GM21717 (cell line): ENCODE data around the gene PRELID3B.

Source experiments
- ATAC-seq: cut with Tn5 transposase; IDR thresholded peaks from one replicate; pipeline ENCODE4 v1.9.1; 2021; ENCODE audit warnings: mild to moderate bottlenecking, moderate library complexity; ENCODE audit not compliant: unreplicated experiment

The PRELID3B gene

DNA sequence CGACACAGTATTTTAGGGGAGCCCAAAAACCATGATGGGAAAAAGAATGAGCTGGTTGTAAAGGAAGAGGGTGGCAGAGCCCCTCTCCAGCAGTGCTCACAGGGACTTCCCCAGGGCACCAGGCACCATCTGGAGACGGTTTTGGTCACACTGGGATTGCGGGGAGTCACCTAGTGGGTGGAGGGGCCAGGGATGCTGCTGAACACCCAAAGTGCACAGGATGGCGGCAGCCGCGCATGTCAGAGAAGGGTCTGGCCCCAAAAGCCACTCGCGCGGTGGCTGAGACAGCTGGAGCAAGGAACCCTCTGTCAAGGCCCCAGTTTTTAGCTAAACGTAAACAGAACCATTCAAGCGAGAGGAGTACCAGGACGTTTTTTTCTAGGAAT lies 46.4 kb downstream of the PRELID3B start:
- no peak for ATAC-seq

DNA sequence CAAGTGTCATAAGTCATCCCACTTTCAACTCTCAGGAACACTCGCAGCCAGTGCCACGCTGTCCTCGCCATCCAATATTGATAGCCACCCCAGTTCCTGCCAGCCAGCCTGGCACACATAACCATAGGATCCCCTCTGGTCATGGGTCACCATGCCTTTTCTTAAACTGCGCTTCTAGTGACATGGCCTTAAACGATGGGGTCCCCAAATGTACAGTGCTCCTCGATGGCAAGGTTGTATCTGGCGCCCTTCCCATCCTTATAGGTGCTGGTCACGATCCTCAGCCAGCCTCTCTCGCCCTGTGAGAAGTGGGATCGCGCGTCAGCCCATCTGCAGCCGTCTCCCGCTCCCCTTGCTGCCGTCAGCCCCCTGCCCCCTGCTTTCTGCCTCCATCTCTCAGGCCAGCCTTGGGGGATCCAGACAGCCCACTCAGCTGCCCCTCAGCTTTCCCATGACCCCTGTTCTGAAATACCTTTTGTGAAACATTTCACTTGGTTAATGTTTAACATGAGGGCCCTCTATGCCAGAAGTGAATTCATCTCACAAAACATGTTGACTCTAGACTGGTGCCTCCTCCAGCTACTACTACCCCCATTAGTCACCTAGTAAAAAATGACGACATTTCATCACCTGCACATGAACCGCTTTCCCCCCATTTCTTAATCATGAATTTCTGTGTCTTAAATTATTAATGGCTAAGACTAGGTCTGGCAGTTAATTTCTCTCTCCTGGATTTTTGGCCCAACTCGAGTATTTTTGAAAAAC lies 46.9 kb downstream of the PRELID3B start:
- ATAC-seq = no peak

DNA sequence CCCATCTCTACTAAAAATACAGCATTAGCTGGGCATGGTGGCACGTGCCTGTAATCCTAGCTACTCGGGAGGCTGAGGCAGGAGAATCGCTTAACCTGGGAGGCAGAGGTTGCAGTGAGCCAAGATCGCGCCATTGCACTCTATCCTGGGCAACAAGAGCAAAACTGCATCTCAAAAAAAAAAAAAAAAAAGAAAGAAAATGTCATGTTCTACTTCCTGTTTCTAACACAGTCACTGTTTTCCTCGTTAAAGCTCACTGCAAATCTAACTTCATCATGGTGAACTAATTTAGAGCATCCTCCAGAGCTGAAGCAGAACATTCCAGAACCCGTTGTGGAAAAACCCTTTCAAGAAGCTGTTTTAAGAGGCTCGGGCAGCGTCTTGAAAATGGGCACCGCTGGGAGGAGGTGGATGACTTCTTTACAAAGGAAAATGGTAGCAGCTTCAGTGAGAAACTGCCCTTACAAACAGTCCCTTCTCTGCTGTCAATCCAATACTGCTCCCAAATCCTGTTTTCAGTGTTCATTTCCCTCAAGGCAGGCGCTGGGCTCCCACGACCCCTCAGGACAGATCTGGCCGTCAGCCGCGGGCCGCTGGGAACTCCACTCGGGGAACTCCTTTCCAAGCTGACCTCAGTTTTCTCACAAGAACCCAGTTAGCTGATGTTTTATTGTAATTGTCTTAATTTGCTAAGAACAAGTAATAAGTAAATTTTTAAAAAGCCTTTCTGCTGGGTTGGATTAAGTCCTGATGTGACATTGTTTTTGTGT lies 48.0 kb downstream of the PRELID3B start:
- no peak for ATAC-seq

DNA sequence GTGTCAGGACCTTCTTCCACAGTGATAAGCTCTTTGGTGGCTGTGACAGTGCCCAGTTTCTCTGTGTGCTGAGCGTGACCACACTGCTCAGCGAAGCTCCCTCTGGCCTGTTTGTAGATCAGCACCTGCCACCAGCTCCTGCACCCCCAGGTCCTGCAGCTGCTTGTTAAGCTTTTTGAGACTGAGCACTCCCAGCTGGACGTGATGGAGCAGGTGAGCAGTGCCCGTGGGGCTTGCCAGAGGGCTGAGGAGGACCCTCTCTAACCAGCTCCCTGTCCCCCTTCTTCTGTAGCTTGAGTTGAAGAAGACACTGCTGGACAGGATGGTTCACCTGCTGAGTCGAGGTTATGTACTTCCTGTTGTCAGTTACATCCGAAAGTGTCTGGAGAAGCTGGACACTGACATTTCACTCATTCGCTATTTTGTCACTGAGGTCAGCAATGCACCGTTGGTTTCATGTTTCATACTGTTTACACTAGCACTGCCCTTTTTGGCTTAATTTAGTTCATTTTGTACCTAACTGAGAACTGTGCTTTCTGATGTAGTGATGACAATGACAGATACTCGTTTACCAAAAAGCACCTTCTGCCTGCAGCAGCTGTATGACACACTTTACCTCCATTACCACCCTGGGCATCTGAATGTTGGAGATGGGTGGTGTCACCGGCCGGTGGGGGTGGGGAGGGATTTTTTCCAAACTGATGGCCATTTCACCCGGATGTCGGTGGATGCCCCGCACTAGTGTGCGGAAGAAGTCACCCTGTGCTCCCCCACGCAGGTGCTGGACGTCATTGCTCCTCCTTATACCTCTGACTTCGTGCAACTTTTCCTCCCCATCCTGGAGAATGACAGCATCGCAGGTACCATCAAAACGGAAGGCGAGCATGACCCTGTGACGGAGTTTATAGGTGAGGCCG lies 49.0 kb downstream of the PRELID3B start:
- ATAC-seq = no peak

DNA sequence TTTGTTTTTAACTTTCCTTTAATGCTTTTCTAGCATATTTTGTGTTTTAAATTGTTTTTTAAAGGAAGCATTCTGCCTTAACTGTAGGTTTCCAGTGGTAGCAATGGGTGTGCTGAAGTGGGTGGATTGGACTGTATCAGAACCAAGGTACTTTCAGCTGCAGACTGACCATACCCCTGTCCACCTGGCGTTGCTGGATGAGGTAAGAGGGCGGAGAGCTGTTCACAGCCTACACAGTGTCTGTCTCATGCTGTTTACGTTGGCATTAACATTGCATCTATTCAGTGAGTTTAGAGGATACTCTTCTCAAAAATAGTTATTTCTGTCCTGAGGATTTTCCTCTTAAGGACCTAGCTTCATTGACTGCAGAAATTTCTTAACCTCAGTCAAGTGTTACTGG lies 49.7 kb downstream of the PRELID3B start:
- ATAC-seq = no peak

DNA sequence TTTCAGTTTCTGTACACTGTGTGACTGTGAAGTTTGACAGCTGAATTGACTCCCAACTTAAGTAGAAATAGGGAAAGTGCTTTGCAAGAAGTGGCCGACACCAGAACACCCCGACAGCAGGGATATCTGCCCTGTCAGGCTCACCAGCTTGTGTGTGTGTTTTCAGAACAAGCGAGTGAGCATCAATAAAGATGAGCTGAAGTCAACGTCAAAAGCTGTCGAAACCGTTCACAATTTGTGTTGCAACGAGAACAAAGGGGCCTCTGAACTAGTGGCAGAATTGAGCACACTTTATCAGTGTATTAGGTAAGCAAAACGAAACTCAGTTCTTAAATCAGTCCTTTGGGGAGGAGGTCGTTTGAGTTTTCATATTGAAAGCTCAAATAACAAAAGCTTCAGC lies 50.9 kb downstream of the PRELID3B start:
- ATAC-seq = no peak

DNA sequence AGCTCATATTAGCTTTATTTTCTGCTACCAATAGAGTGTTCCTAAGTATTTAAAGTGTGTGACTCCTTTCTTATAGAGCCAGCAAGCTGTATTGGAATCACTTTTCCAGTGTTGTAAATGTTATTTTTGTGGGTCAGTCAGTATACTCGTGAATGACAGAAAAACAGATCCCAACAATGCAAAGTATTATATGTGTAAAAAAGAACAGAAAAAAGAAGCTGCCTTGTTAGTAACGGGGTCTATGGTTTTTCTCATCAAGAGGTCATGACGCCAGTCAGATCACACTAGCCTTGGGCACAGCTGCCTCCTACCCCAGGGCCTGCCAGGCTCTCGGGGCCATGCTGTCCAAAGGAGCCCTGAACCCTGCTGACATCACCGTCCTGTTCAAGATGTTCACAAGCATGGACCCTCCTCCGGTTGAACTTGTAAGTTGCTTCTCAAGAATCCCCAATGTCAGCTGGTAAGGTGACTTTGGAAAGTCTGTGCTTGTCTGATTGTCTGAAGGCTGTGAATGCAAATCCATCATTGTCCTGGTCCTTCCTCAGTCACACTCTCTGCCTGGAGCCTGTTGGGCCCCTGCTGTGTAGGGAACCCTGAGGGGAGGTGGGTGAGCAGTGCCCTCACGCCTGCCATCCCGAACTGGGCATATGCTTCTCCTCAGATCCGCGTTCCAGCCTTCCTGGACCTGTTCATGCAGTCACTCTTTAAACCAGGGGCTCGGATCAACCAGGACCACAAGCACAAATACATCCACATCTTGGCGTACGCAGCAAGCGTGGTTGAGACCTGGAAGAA lies 51.7 kb downstream of the PRELID3B start:
- no peak for ATAC-seq

DNA sequence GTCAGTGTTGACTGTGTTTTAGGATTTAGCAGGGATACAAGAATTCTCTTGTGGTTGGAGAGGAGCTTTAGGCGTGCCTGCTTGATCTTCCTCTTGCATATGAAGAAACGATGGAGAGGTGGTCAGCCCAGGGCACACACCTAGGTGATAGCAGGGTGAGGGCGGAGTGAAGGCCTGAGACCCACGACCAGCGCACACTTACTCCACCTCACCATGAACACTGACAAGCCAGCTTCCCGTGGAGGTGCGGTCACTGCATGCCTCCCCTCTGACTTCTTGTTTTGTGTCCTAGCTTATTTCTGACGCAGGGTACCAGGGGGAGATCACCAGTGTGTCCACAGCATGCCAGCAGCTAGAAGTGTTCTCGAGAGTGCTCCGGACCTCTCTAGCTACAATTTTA lies 53.4 kb downstream of the PRELID3B start:
- ATAC-seq = no peak

DNA sequence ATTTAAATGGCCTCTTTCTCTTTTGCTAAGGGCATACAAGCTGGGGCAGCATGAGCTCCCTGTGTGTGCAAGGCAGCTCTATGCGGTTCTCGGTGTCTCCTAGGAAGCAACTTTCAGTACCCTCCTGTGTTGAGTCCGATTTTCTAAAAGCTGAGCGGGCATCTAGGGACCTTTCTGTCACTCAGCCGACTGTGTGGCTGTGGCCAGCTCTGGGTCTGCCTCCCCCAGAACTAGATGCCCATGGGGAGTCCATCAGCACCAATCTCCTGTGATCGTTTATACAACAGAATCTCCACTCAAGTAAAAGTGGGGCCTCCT lies 54.1 kb downstream of the PRELID3B start:
- no peak for ATAC-seq

DNA sequence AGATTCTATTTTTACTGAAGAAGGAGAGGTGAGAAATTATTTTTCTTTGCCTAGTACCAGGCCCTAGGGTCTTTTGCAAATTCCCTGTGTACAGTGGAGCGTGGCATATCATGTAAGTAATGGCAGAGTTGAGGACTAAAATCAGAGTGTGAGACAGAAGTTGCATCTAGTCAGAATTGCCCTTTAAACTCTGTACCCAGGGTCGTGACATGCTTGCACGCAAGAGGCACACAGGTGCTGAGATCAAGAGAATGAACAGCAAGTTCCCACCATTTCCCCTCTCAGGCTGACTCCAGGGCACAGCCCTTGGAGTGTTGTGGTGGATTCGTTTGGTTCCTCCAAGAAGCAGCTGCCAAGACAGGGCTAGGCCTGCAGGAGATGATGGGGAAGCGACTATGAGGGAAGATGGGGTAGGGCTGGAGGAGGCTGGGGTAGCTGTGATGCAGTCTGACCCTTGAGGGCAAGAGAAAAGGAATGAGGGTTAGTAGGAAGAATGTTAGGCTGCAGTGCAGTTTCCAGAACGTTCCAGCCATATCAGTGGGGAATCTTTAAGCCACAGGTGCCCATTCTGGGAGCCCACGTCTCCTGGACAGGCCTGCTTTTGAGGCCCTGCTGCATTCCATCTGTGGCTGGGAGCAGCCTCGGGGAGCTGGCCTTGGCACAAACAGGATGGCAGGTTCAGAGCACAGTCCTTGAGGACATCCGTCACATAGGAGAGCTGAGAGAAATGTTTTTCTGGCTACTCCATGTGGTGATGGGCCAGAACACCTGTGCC lies 54.6 kb downstream of the PRELID3B start:
- ATAC-seq = no peak

DNA sequence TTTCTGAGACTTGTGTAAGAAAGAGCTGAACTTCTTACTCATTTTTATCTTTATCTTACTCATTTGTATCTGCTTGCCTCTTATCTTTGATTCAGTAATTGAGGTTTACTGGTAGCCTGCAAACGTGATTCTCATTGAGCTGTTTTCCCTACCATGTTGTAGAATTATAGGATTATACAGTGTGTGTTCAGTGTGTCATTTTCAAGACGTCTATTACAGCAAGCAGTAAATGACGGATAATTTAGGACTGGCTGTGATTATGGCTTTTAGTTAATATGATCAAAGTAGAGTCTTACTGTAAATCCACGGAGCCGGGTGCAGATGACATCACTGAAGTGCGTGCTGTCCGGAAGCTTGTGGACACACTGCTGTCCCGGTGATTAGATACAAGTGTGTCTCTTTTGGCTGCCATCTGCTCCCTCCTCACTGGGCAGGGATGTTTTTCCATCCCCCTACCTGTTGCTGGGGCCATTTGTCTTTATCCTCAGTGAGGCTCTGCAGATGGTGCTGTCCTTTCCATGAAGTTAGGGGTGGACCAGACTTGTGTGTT lies 55.5 kb downstream of the PRELID3B start:
- ATAC-seq = no peak

DNA sequence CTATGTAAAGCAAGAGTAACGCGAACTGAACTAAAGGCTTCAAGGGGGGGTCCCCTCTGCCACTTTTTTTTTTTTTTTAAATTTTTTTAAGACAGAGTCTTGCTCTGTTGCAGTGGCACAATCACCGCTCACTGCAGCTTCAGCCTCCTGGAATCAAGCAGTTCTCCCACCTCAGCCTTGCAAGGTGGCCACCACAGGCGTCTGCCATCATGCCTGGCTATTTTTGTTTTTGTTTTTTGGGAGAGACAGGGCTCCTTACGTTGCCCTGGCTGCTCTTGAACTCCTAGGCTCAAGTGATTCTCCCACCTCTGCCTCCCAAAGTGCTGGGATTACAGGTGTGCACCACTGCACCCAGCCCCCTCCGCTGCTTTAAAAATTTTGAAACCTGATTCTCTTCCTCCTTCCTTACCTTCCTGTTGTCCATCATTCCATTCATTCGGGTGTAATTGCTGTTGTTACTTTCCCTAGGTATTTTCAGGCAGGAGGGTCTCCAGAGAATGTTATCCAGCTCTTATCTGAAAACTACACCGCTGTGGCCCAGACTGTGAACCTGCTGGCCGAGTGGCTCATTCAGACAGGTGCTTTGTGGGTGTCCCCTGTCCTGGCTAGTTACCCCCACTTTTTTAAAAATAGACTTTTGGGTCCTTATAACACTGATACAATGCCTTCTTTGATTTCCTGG lies 56.2 kb downstream of the PRELID3B start:
- ATAC-seq = no peak

DNA sequence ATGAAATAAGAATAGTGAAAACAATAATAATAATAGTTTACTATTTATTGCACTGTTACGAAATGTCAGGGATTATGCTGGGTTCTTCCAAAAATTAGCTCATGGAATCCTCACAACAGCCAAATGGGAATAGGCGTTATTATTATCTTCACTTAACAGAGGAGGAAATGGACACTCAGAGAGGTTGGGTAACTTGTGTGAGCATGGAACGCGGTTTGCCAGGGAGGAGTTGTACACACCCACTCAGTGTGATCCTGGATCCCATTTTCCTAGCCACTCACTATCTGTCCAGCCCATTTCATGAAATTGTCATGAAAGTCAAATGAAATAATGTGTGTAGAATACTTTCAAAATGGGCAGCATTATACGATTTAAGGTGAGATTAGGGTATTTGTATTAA lies 56.9 kb downstream of the PRELID3B start:
- no peak for ATAC-seq

DNA sequence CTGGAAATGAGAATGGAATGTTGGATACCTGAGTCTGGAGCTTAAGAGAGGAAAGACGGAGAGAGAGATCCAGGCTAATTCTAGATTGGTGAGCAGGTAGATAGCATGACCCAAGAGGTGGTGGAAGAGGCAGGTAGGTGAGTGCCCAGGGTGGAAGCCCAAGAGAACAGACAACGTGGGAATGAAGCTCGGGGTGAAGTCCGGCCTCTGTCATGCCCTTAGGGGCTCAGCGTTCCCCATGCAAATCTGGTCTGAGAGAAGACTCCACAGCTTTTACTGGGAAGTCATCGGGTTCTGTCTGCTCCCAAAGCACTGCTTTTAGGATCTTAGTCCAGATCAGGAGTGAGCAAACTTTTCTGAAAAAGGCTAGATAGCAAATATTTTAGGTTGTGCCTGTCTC lies 57.9 kb downstream of the PRELID3B start:
- no peak for ATAC-seq
